GM12878 (cell line): ENCODE measurements around the gene EP400.

Experiments
- CBX5 ChIP-seq: sonication (generic); IDR thresholded peaks from 2 replicates; pipeline ENCODE4 v1.6.1; 2016; ENCODE audit warnings: low read depth, moderate library complexity, mild to moderate bottlenecking, inconsistent platforms
- CREB1 ChIP-seq: IDR thresholded peaks from 2 replicates; pipeline ENCODE4 v1.6.1; 2012; ENCODE audit warnings: low read depth, mild to moderate bottlenecking, inconsistent platforms
- NFYB ChIP-seq: IDR thresholded peaks from 2 replicates; pipeline ENCODE4 v1.6.1; 2011; ENCODE audit warnings: low read depth, mild to moderate bottlenecking, low read length, improper control_type of control experiment, moderate library complexity; ENCODE audit not compliant: insufficient read depth
- RAD21 ChIP-seq: IDR thresholded peaks from 2 replicates; pipeline ENCODE4 v1.6.1; 2011; ENCODE audit warnings: mild to moderate bottlenecking, low read depth, low read length, moderate library complexity; ENCODE audit not compliant: insufficient read depth

DNA sequence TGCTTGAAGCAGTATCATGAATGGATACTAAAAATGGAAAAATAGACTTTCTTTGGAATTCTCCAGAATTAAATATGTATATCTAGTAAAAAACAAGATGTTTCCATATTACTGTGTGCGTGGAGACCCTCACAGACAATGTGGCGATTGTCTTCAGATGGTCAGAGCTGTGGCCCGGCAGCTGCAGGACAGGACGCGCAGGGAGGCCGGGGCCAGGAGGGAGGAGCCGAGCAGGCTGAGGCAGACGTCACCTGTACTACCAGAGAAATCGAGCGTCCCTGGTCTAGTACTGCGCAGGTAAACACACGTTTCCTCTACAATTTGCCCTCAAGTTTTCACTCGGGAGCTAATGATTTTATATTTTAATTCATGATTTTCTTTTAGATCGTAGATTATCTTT is 171.5 kb downstream of the EP400 start:
- TF ChIP-seq CBX5 = no peak
- TF ChIP-seq CREB1 = no peak
- TF ChIP-seq NFYB = no peak
- TF ChIP-seq RAD21 = no peak
